B cell (primary cell): ENCODE measurements around the gene PNPLA6. TPM values are rescaled to one million over a fixed set of nuclear protein-coding genes. Genes with fewer than 3 reads are reported as not detected.
"Not testable (repeated sequence)": the region's sequence is repeated elsewhere in the genome, so short reads cannot be mapped to it uniquely, and the experiment has no call there.

Source experiments
- ATAC-seq: fragments of 200-7000 bp; cut with Tn5 transposase; one replicate; pipeline ENCODE4 v1.10.0; 2021; ENCODE audit warnings: low read depth, mild to moderate bottlenecking, moderate number of reproducible peaks, moderate library complexity
- CTCF ChIA-PET: fragments of 350-600 bp; sonication (Branson Sonifier 250); formaldehyde crosslinking; loops from one replicate; lab custom pipeline; 2021; ENCODE audit warnings: antibody characterized with exemption, inconsistent platforms; lab: Charles Lee
- POLR2A ChIA-PET: fragments of 350-600 bp; sonication (Branson Sonifier 250); formaldehyde crosslinking; loops from one replicate; lab custom pipeline; 2021; ENCODE audit warnings: antibody characterized with exemption; lab: Charles Lee
- DNase-seq: peaks from one replicate; pipeline ENCODE4 v3.0.0; 2013
- H2AFZ ChIP-seq: 2 replicates; pipeline ENCODE4 v1.6.1; 2012; ENCODE audit warnings: mild to moderate bottlenecking, low read depth, low read length; ENCODE audit not compliant: insufficient read depth, poor library complexity, severe bottlenecking
- H3K27ac ChIP-seq, 2 donors: 1 replicate in 1 of 2; 2 replicates in 1 of 2; pipeline ENCODE4 v1.5.1; 2012 to 2013; ENCODE audit warnings: low read length in 2 of 2, mild to moderate bottlenecking in 2 of 2, moderate library complexity in 1 of 2
- H3K27me3 ChIP-seq, 4 experiments: fragments of 200-600 bp in 1 of 4; sonication (generic) in 1 of 4; replicated peaks in 1 of 4; 1 replicate in 2 of 4; 2 replicates in 2 of 4; pipeline versions ENCODE4 v1.6.1 to v1.7.0; 2013 to 2016; ENCODE audit warnings: low read length in 3 of 4, mild to moderate bottlenecking in 2 of 4, mixed read lengths in 1 of 4, moderate library complexity in 1 of 4; ENCODE audit not compliant: insufficient read depth in 4 of 4, control insufficient read depth in 3 of 4; ENCODE audit errors: control extremely low read depth in 1 of 4
- H3K36me3 ChIP-seq, 2 experiments: replicated peaks in 1 of 2; 1 replicate in 1 of 2; 2 replicates in 1 of 2; pipeline versions ENCODE4 v1.6.1 to v1.7.1; 2013; ENCODE audit warnings: low read length in 1 of 2; ENCODE audit not compliant: insufficient read depth in 2 of 2, control insufficient read depth in 1 of 2; ENCODE audit errors: control extremely low read depth in 1 of 2, extremely low read depth in 1 of 2
- H3K4me1 ChIP-seq, 2 donors: fragments of 200-600 bp in 1 of 2; sonication (generic) in 1 of 2; 1 replicate in 1 of 2; 2 replicates in 1 of 2; pipeline versions ENCODE4 v1.5.1 to v1.6.1; 2013 to 2017; ENCODE audit warnings: low read length in 2 of 2; ENCODE audit not compliant: control insufficient read depth in 2 of 2, insufficient read depth in 2 of 2
- H3K4me2 ChIP-seq: replicated peaks from 2 replicates; pipeline ENCODE3; 2012; ENCODE audit warnings: mild to moderate bottlenecking, low read depth, low read length; ENCODE audit not compliant: poor library complexity, severe bottlenecking
- H3K4me3 ChIP-seq, 5 experiments: fragments of 200-600 bp in 1 of 5; sonication (generic) in 1 of 5; 1 replicate in 3 of 5; 2 replicates in 2 of 5; pipeline versions ENCODE4 v1.5.1 to v1.7.0; 2011 to 2016; ENCODE audit warnings: low read length in 4 of 5, mild to moderate bottlenecking in 4 of 5, low read depth in 2 of 5, control low read depth in 1 of 5, moderate library complexity in 1 of 5; ENCODE audit not compliant: insufficient read depth in 1 of 5; ENCODE audit errors: control extremely low read depth in 1 of 5, extremely low read depth in 1 of 5
- H3K79me2 ChIP-seq: fragments of 200-600 bp; sonication (generic); one replicate; pipeline ENCODE4 v1.6.0; 2016; ENCODE audit warnings: low read length; ENCODE audit not compliant: control insufficient read depth, insufficient read depth
- H3K9ac ChIP-seq: fragments of 200-600 bp; sonication (generic); 2 replicates; pipeline ENCODE4 v1.6.1; 2017; ENCODE audit warnings: mild to moderate bottlenecking, low read length, moderate library complexity
- H3K9me3 ChIP-seq, 3 donors: one replicate each; pipeline versions ENCODE4 v1.6.1 to v1.7.1; 2013; ENCODE audit warnings: low read length in 2 of 3; ENCODE audit not compliant: control insufficient read depth in 2 of 3, insufficient read depth in 1 of 3; ENCODE audit errors: control extremely low read depth in 1 of 3
- H4K20me1 ChIP-seq: 2 replicates; pipeline ENCODE4 v1.6.0; 2012; ENCODE audit warnings: mild to moderate bottlenecking, low read length; ENCODE audit not compliant: insufficient read depth, control insufficient read depth, poor library complexity, severe bottlenecking
- H3K27ac Mint-ChIP-seq: one replicate; pipeline ENCODE4 v1.8.0; 2021; ENCODE audit warnings: mixed read lengths
- H3K27me3 Mint-ChIP-seq: one replicate; pipeline ENCODE4 v1.8.0; 2021; ENCODE audit warnings: mixed read lengths
- H3K4me1 Mint-ChIP-seq: one replicate; pipeline ENCODE4 v1.8.0; 2021; ENCODE audit warnings: mixed read lengths
- H3K4me3 Mint-ChIP-seq: one replicate; pipeline ENCODE4 v1.8.0; 2021; ENCODE audit warnings: mixed read lengths
- H3K9me3 Mint-ChIP-seq: one replicate; pipeline ENCODE4 v1.8.0; 2022; ENCODE audit warnings: mixed read lengths; ENCODE audit not compliant: insufficient read depth
- EZH2 ChIP-seq: IDR thresholded peaks from 2 replicates; pipeline ENCODE4 v1.6.1; 2012; ENCODE audit warnings: borderline replicate concordance, low read depth, mild to moderate bottlenecking, moderate library complexity, low read length; ENCODE audit not compliant: insufficient read depth, poor library complexity, severe bottlenecking
- WGBS: methylation state at CpG from one replicate; pipeline ENCODE4 v1.1.5; 2013; ENCODE audit warnings: missing lambda C conversion rate; ENCODE audit not compliant: insufficient coverage; 5-methylcytosine and 5-hydroxymethylcytosine counted together
- intact Hi-C: fragments of 100-400 bp; cut with micrococcal nuclease; formaldehyde crosslinking; loops from one replicate; pipeline ENCODE4 v1.10.0; 2022
- polyA plus RNA-seq: library from polyadenylated mRNA; depleted of rRNA; stranded (reverse); fragments of >200 nt; gene quantifications from 2 replicates; pipeline ENCODE4 v1.2.3, GENCODE V29; 2012
- total RNA-seq, 2 donors: library from RNA; stranded (reverse); fragments of 120-200 nt in 1 of 2; gene quantifications; 1 replicate in 1 of 2; 2 replicates in 1 of 2; pipeline versions ENCODE4 v1.2.3 to v1.2.4, GENCODE V29; 2013 to 2022
- TF ChIP-seq, protein P1 (sequence below): fragments of 200-600 bp; IDR thresholded peaks from one replicate; pipeline ENCODE4 v1.8.0; 2022; ENCODE audit warnings: antibody characterized with exemption, mild to moderate bottlenecking

PNPLA6 gene
- total and polyA plus RNA-seq, 2 donors (not counting 1 experiment from before 2014, with no cell fraction given): 102 to 149 TPM

- H3K4me2 ChIP-seq: peak overlapping the region; percentile 99
- H3K27ac Mint-ChIP-seq: peak overlapping the region; percentile 96
- intact Hi-C loops: loop anchor here (1.0 to 2.0 kb wide), 5 partner anchors 15 to 93 kb away; partner anchors contain the start of genes PET100, PEX11G, XAB2 and ZNF358
- peak overlapping the region; percentile 97 for H3K4me3 Mint-ChIP-seq
- peak overlapping the region; percentile 96 for H3K9ac ChIP-seq
- no peaks in the 10 kb centered on the region for H3K27me3 Mint-ChIP-seq
- peak overlapping the region; percentile 36 to 96 (median 91) for H3K4me3 ChIP-seq
- no peak for DNase-seq
- H3K9me3 ChIP-seq: no peaks in the 10 kb centered on the region
- H2AFZ ChIP-seq: peak overlapping the region; percentile 85
- ChIA-PET CTCF (interaction anchor here (0.6 to 0.9 kb wide), 2 partner anchors 20 to 32 kb away, joined by 3 to 4 read pairs; partner anchors contain the start of gene ZNF358), POLR2A (interaction anchor here (3.0 kb wide), 1 partner anchor 14 kb away, joined by 24 read pairs; the partner anchor contains the start of gene MCOLN1)
- no peak for TF ChIP-seq EZH2
- TF ChIP-seq, protein P1, sequence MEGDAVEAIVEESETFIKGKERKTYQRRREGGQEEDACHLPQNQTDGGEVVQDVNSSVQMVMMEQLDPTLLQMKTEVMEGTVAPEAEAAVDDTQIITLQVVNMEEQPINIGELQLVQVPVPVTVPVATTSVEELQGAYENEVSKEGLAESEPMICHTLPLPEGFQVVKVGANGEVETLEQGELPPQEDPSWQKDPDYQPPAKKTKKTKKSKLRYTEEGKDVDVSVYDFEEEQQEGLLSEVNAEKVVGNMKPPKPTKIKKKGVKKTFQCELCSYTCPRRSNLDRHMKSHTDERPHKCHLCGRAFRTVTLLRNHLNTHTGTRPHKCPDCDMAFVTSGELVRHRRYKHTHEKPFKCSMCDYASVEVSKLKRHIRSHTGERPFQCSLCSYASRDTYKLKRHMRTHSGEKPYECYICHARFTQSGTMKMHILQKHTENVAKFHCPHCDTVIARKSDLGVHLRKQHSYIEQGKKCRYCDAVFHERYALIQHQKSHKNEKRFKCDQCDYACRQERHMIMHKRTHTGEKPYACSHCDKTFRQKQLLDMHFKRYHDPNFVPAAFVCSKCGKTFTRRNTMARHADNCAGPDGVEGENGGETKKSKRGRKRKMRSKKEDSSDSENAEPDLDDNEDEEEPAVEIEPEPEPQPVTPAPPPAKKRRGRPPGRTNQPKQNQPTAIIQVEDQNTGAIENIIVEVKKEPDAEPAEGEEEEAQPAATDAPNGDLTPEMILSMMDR: no peak
- no peaks in the 10 kb centered on the region for H3K27me3 ChIP-seq
- H3K36me3 ChIP-seq: peaks cover 0 to 24% of the 10 kb centered on the region in 2 experiments
- no peak for ATAC-seq
- peaks cover 10 to 34% of the 10 kb centered on the region in 2 donors for H3K4me1 ChIP-seq
- WGBS: 14% methylated on average over 27 of the region's 30 CpGs
- H3K27ac ChIP-seq: peak overlapping the region; percentile 59 to 83
- H3K4me1 Mint-ChIP-seq: peaks cover 21% of the 10 kb centered on the region
- no peaks in the 10 kb centered on the region for H3K9me3 Mint-ChIP-seq
- H4K20me1 ChIP-seq: no peaks in the 10 kb centered on the region
- peaks cover 10% of the 10 kb centered on the region for H3K79me2 ChIP-seq
Observed at GRCh38 chr19:7535998-7536695, 630 bp downstream of the PNPLA6 start.

DNA sequence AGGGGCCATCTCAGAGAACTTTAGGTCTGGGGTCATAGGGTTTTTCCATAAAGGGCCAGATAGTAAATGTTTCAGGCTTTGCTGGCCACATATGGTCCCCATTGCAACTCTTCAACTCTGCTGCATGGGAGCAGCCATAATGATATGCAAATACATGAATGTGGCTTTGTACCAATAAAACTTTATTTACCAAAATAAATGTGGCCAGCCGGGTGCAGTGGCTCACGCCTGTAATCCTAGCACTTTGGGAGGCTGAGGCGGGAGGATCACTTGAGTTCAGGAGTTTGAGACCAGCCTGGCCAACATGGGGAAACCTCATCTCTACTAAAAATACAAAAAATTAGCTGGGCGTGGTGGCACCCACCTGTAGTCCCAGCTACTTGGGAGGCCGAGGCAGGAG lies 3.5 kb downstream of the PNPLA6 start:
- H3K4me2 ChIP-seq, H2AFZ ChIP-seq, H3K4me3 Mint-ChIP-seq, DNase-seq, H3K27me3 ChIP-seq, H3K79me2 ChIP-seq, H3K4me3 ChIP-seq, CTCF ChIA-PET, H3K27ac ChIP-seq, H3K27ac Mint-ChIP-seq, H3K9me3 Mint-ChIP-seq, intact Hi-C loops, H4K20me1 ChIP-seq, ATAC-seq, H3K9ac ChIP-seq, H3K27me3 Mint-ChIP-seq, H3K9me3 ChIP-seq: not testable (repeated sequence)
- H3K36me3 ChIP-seq: peaks cover 5 to 47% of the 10 kb centered on the region in 2 experiments
- peaks cover 10 to 30% of the 10 kb centered on the region in 2 donors for H3K4me1 ChIP-seq
- WGBS: 96% methylated on average over 3 of the region's 5 CpGs
- peaks cover 19% of the 10 kb centered on the region for H3K4me1 Mint-ChIP-seq
- POLR2A ChIA-PET: interaction anchor here (0.7 kb wide), 1 partner anchor 29 kb away, joined by 8 read pairs; no protein-coding TSS in a partner anchor
